K562 (cell line): ENCODE data around the gene CBX2. TPM values are rescaled to one million over a fixed set of nuclear protein-coding genes. Genes with fewer than 3 reads are reported as not detected.
A peak's percentile ranks its signal among the peaks of the same experiment; 100 is the strongest.

Experiments
- ATAC-seq: fragments of 200-7000 bp; cut with Tn5 transposase; 3 replicates; pipeline ENCODE4 v1.9.1; 2020; ENCODE audit warnings: moderate library complexity
- BruUV-seq: library from RNA; stranded (reverse); fragments of 400-500 nt; replicated peaks from 2 replicates; lab custom pipeline; 2021; lab: Mats Ljungman, UMichigan
- CTCF ChIA-PET: fragments of 300-600 bp; formaldehyde crosslinking; extraction: SDS; loops from one replicate; lab custom pipeline; 2021; ENCODE audit warnings: low intra/inter-chr PET ratio; lab: Yijun Ruan, JAX
- POLR2A ChIA-PET: fragments of 300-600, 350-650 bp; sonication (Branson Sonifier 250); formaldehyde crosslinking; extraction: SDS; loops from one replicate; lab custom pipeline; 2021; ENCODE audit warnings: antibody characterized with exemption, inconsistent platforms; lab: Yijun Ruan, JAX
- DNase-seq, 4 experiments: peaks; one replicate each; pipeline versions ENCODE4 v3.0.0 to v3.0.0-alpha.2; 2011 to 2018; ENCODE audit warnings: low spot score in 3 of 4, mixed read lengths in 3 of 4; ENCODE audit errors: extremely low read depth in 1 of 4
- FAIRE-seq: peaks from 2 replicates; lab custom pipeline; 2011; peaks lifted over from hg19 to GRCh38; lab: Jason Lieb, UNC
- H2AFZ ChIP-seq: 2 replicates; pipeline ENCODE4 v1.6.0; 2011; ENCODE audit warnings: low read depth, low read length, control low read depth, inconsistent platforms
- H3K27ac ChIP-seq: fragments of 200-600 bp; 3 replicates; pipeline ENCODE4 v1.8.0; 2011; ENCODE audit warnings: low read depth, mild to moderate bottlenecking, control low read depth, inconsistent platforms, low read length, moderate library complexity, mixed read lengths; ENCODE audit errors: extremely low read depth
- H3K27me3 ChIP-seq, 2 experiments: fragments of 300-600 bp in 1 of 2; 2 replicates in 1 of 2; 3 replicates in 1 of 2; pipeline versions ENCODE4 v1.6.0 to v1.8.0; 2011; ENCODE audit warnings: inconsistent platforms in 2 of 2, low read length in 2 of 2, mild to moderate bottlenecking in 1 of 2, mixed read lengths in 1 of 2, moderate library complexity in 1 of 2; ENCODE audit not compliant: control insufficient read depth in 2 of 2, insufficient read depth in 2 of 2
- H3K36me3 ChIP-seq: fragments of 300-600 bp; 3 replicates; pipeline ENCODE4 v1.8.0; 2011; ENCODE audit warnings: mild to moderate bottlenecking, low read length, inconsistent platforms; ENCODE audit not compliant: control insufficient read depth, insufficient read depth
- H3K4me1 ChIP-seq, 2 experiments: fragments of 200-600 bp in 1 of 2; replicated peaks in 1 of 2; 2 replicates in 1 of 2; 3 replicates in 1 of 2; pipeline versions ENCODE4 v1.5.1 to v1.8.0; 2011; ENCODE audit warnings: inconsistent platforms in 2 of 2, low read length in 2 of 2, mild to moderate bottlenecking in 1 of 2, mixed read lengths in 1 of 2, moderate library complexity in 1 of 2; ENCODE audit not compliant: control insufficient read depth in 2 of 2, insufficient read depth in 2 of 2
- H3K4me2 ChIP-seq: 2 replicates; pipeline ENCODE4 v1.6.1; 2011; ENCODE audit warnings: low read length, control low read depth, inconsistent platforms, mixed read lengths; ENCODE audit not compliant: insufficient read depth
- H3K4me3 ChIP-seq: fragments of 200-600 bp; sonication (generic), shearing (Covaris generic); 2 replicates; pipeline ENCODE4 v1.5.1; 2016; ENCODE audit warnings: control low read depth, inconsistent platforms
- H3K79me2 ChIP-seq: fragments of 200-600 bp; 3 replicates; pipeline ENCODE4 v1.8.0; 2011; ENCODE audit warnings: low read length, inconsistent platforms; ENCODE audit not compliant: control insufficient read depth, insufficient read depth
- H3K9ac ChIP-seq, 2 experiments: 2 replicates each; pipeline versions ENCODE4 v1.6.0 to v1.6.1; 2011; ENCODE audit warnings: low read depth in 2 of 2, low read length in 2 of 2, control low read depth in 1 of 2, inconsistent platforms in 1 of 2, mild to moderate bottlenecking in 1 of 2, mixed read lengths in 1 of 2; ENCODE audit not compliant: insufficient read depth in 1 of 2
- H3K9me1 ChIP-seq: one replicate; pipeline ENCODE4 v1.6.0; 2011; ENCODE audit warnings: inconsistent platforms, mild to moderate bottlenecking, low read length, moderate library complexity; ENCODE audit not compliant: control insufficient read depth, insufficient read depth
- H3K9me3 ChIP-seq: replicated peaks from 2 replicates; pipeline ENCODE4 v1.5.1; 2011; ENCODE audit warnings: low read depth, low read length, inconsistent platforms; ENCODE audit not compliant: control insufficient read depth, insufficient read depth
- H4K20me1 ChIP-seq: replicated peaks from 2 replicates; pipeline ENCODE4 v1.6.1; 2011; ENCODE audit warnings: low read length, inconsistent platforms, mixed read lengths; ENCODE audit not compliant: control insufficient read depth, insufficient read depth
- CBFB ChIP-seq: sonication (generic); formaldehyde crosslinking; IDR thresholded peaks from 2 replicates; pipeline ENCODE4 v1.4.0; 2020; ENCODE audit warnings: mild to moderate bottlenecking, missing genetic modification reagents
- CBX2 ChIP-seq: fragments of 200-600 bp; sonication (generic); IDR thresholded peaks from one replicate; pipeline ENCODE4 v1.6.1; 2012; ENCODE audit warnings: mild to moderate bottlenecking, low read length, inconsistent platforms; ENCODE audit not compliant: insufficient read depth, poor library complexity, severe bottlenecking
- CBX3 ChIP-seq, 2 experiments: IDR thresholded peaks; 1 replicate in 1 of 2; 2 replicates in 1 of 2; pipeline ENCODE4 v1.6.1; 2012; ENCODE audit warnings: inconsistent platforms in 2 of 2, low read length in 2 of 2, borderline replicate concordance in 1 of 2, control low read depth in 1 of 2
- RCOR1 ChIP-seq, 2 experiments: IDR thresholded peaks; 2 replicates each; pipeline ENCODE4 v1.6.1; 2012; ENCODE audit warnings: low read depth in 2 of 2, low read length in 2 of 2, borderline replicate concordance in 1 of 2, improper control_type of control experiment in 1 of 2
- RFX7 ChIP-seq: fragments of 250-450 bp; sonication (Bioruptor Pico); IDR thresholded peaks from 2 replicates; pipeline ENCODE4 v1.5.1; 2021; ENCODE audit warnings: mild to moderate bottlenecking
- ZNF146 ChIP-seq: IDR thresholded peaks from one replicate; pipeline ENCODE4 v1.6.1; 2018; ENCODE audit warnings: missing compliant biosample characterization; ENCODE audit not compliant: unreplicated experiment
- ZNF263 ChIP-seq: sonication (generic); formaldehyde crosslinking; IDR thresholded peaks from 2 replicates; pipeline ENCODE4 v1.8.0; 2022; ENCODE audit warnings: mild to moderate bottlenecking, missing genetic modification reagents, borderline replicate concordance
- ZNF561 ChIP-seq: fragments of 450-650 bp; formaldehyde crosslinking; conservative IDR thresholded peaks from 2 replicates; pipeline ENCODE4 v1.4.0; 2020; ENCODE audit warnings: mild to moderate bottlenecking, moderate library complexity
- WGBS: fragments of 100-300 bp; shearing (Covaris generic); methylation state at CpG from one replicate; pipeline ENCODE4 v1.1.6; 2016; ENCODE audit warnings: low coverage, mixed read lengths; ENCODE audit not compliant: insufficient coverage; ENCODE audit errors: missing lambda C conversion rate; 5-methylcytosine and 5-hydroxymethylcytosine counted together
- in situ Hi-C: fragments of 300-500 bp; cut with MboI; formaldehyde crosslinking; loops from 4 replicates; pipeline ENCODE4 v1.15.0; 2018; ENCODE audit warnings: inconsistent platforms, mixed read lengths
- intact Hi-C: fragments of 100-400 bp; cut with micrococcal nuclease; formaldehyde crosslinking; loops from 2 replicates; pipeline ENCODE4 v1.14.2; 2022
- polyA plus RNA-seq, 8 experiments: library from polyadenylated mRNA; depleted of rRNA in 4 of 8; stranded (reverse) in 5 of 8; unstranded in 3 of 8; fragments of >200 nt; fragmentation: Nextera tagmentation in 2 of 8; fragmentation: Illumina TruSeq in 1 of 8; extraction: Ambion mirVana in 2 of 8; extraction: Trizol in 1 of 8; gene quantifications; 2 replicates each; pipeline versions ENCODE4 v1.2.1 to v1.2.3, GENCODE V29; 2011 to 2014; ENCODE audit warnings: inconsistent platforms in 1 of 8, missing spikeins in 1 of 8
- total RNA-seq, 7 experiments: library from RNA; depleted of rRNA in 6 of 7; stranded (reverse); fragments of >200 nt in 6 of 7; fragmentation: Illumina TruSeq in 2 of 7; extraction: Trizol in 2 of 7; gene quantifications; 2 replicates each; pipeline versions ENCODE4 v1.2.1 to v1.2.3, GENCODE V29; 2011 to 2021; ENCODE audit warnings: low replicate concordance in 1 of 7
- TF ChIP-seq, protein P1 (sequence below): fragments of 200-800 bp; sonication (Bioruptor generic); IDR thresholded peaks from 2 replicates; pipeline ENCODE4 v1.6.1; 2017; ENCODE audit warnings: missing genetic modification characterization, missing compliant biosample characterization
- TF ChIP-seq, protein P2 (sequence below): fragments of 450-650 bp; IDR thresholded peaks from 2 replicates; pipeline ENCODE4 v1.6.1; 2014; ENCODE audit warnings: low read depth, mild to moderate bottlenecking, moderate library complexity, borderline replicate concordance

The CBX2 gene
- total and polyA plus RNA-seq, 9 of the 15 experiments (the other 6 are each of a cell fraction or from before 2014, with no cell fraction given), result 0.66 to 26.9 (median 13.9) TPM

DNA sequence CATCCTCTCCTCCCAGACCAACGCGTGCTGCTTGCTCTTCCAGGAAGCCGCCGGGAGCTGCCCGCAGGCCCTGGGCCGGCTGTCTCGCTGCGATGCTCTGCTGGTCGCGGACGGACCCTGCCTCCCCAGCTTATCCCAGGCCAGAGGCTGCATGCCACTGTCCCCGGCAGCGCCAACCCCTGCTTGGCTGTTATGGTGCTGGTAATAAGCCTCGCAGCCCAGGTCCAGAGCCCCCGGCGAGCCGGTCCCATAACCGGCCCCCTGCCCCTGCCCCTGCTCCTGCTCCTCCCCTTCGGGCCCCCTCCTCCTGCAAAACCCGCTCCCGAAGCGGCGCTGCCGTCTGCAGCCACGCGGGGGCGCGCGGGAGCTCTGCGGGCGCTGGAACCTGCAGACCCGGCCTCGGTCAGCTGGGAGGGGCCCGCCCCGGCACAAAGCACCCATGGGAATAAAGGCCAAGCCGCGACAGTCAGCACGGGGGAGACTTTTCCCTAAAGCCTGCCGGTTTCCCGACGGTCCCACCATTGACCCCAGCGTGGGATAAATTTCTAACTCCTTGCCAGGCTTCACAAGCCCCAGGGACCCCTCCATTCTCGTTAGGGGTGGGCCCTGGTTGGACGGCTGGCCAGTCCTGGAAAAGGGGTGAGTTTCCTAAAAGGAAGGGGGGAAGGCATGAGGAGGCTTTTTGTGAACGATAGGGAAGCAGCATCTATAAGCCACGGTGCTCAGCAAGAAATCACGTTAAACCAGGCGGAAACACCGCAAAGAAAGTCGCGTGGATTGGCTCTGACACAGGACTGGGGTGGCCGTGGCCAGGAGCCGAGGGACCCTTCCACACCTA is 36.0 kb upstream of the CBX2 start (continued):
- TF ChIP-seq, protein P1, sequence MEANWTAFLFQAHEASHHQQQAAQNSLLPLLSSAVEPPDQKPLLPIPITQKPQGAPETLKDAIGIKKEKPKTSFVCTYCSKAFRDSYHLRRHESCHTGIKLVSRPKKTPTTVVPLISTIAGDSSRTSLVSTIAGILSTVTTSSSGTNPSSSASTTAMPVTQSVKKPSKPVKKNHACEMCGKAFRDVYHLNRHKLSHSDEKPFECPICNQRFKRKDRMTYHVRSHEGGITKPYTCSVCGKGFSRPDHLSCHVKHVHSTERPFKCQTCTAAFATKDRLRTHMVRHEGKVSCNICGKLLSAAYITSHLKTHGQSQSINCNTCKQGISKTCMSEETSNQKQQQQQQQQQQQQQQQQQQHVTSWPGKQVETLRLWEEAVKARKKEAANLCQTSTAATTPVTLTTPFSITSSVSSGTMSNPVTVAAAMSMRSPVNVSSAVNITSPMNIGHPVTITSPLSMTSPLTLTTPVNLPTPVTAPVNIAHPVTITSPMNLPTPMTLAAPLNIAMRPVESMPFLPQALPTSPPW (CRISPR knock-in tag), result peak; percentile 78
- TF ChIP-seq ZNF263 (CRISPR knock-in tag), result peak; percentile 87
- no peak for TF ChIP-seq RCOR1 (IDR thresholded peaks at IDR 0.05; ENCODE audit: borderline replicate concordance in 1 of 2, low read depth in 2 of 2, low read length in 2 of 2)
- TF ChIP-seq, protein P2, sequence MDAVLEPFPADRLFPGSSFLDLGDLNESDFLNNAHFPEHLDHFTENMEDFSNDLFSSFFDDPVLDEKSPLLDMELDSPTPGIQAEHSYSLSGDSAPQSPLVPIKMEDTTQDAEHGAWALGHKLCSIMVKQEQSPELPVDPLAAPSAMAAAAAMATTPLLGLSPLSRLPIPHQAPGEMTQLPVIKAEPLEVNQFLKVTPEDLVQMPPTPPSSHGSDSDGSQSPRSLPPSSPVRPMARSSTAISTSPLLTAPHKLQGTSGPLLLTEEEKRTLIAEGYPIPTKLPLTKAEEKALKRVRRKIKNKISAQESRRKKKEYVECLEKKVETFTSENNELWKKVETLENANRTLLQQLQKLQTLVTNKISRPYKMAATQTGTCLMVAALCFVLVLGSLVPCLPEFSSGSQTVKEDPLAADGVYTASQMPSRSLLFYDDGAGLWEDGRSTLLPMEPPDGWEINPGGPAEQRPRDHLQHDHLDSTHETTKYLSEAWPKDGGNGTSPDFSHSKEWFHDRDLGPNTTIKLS, result 0 out of 2 replicates have a peak, but pooled peaks have one; percentile 35

DNA sequence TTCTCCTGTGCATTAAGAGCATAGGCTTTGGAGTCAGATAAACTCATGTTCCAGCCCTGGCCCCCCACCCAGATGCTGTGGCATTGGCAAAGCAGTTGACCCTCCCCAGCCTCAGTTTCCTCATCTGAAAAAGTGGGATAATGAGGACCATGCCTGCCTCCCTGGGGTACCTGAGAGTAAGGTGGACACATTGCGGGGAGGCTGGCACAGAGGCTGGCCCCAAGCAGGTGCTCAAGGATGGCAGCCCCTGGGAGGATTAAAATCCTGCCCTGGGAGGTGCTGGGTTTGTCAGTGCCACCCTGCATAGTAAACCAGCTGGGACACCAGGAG is 35.4 kb upstream of the CBX2 start:
- no peak overlapping the region for H3K9ac ChIP-seq
- no peak overlapping the region for H2AFZ ChIP-seq
- in situ Hi-C loops (loop anchor here (10.0 kb wide), 1 partner anchor 172 kb away; no protein-coding TSS in a partner anchor), intact Hi-C loops (loop anchor here (2.0 to 10.0 kb wide), 3 partner anchors 35 to 172 kb away; partner anchors contain the start of genes CBX2 and CBX4)
- no peak overlapping the region for H3K4me3 ChIP-seq
- no peak for ATAC-seq
- H4K20me1 ChIP-seq, result 0 out of 2 replicates have a peak, but pooled peaks cover 3% of the 10 kb centered on the region
- no peaks in the 10 kb centered on the region for H3K79me2 ChIP-seq
- H3K4me1 ChIP-seq, result peaks cover 4 to 27% of the 10 kb centered on the region in 2 experiments; a peak in 4 of 5 replicates
- no peaks in the 10 kb centered on the region for H3K36me3 ChIP-seq
- no peak overlapping the region; the same call in 1 of the 2 replicates for H3K4me2 ChIP-seq
- 10% methylated on average over 1 of the region's 1 CpG for WGBS
- DNase-seq, result no peak
- H3K27me3 ChIP-seq, result peaks cover 24 to 31% of the 10 kb centered on the region in 2 experiments
- H3K27ac ChIP-seq, result no peak overlapping the region
- H3K9me1 ChIP-seq, result no peaks in the 10 kb centered on the region
- BruUV-seq, result no TSS peak
- H3K9me3 ChIP-seq, result no peaks in the 10 kb centered on the region
- CTCF ChIA-PET, result interaction anchor here (0.7 to 2.9 kb wide), 7 partner anchors 35 to 586 kb away, joined by 3 to 14 read pairs (median 3); partner anchors contain the start of gene CBX2
- no peak for FAIRE-seq
- POLR2A ChIA-PET, result interaction anchor here (0.6 to 1.5 kb wide), 3 partner anchors 83 to 97 kb away, joined by 3 to 4 read pairs (median 3); partner anchors contain the start of gene CBX4
- TF ChIP-seq ZNF561 (CRISPR knock-in tag), result no peak
- no peak for TF ChIP-seq CBX2
- TF ChIP-seq ZNF146 (CRISPR knock-in tag), result no peak
- no peak for TF ChIP-seq CBX3 (IDR thresholded peaks at IDR 0.05; ENCODE audit: borderline replicate concordance in 1 of 2, low read length in 2 of 2)
- TF ChIP-seq CBFB (CRISPR knock-in tag), result no peak
- no peak for TF ChIP-seq RFX7 (CRISPR knock-in tag)
